ENCODE data around the gene LTO1. TPM values are rescaled to one million over a fixed set of nuclear protein-coding genes. Genes with fewer than 3 reads are reported as not detected.
A peak's percentile ranks its signal among the peaks of the same experiment; 100 is the strongest.

LTO1 gene
- polyA plus RNA-seq, 1 experiment, result 13.7 TPM

- H3K36me3 ChIP-seq (ENCODE audit: control insufficient read depth, insufficient read depth, low read length), result peaks cover 43% of the 10 kb centered on the region
- DNase-seq (ENCODE audit: low read depth), result no peak
- H3K27me3 ChIP-seq (ENCODE audit: control insufficient read depth, insufficient read depth, low read length), result no peaks in the 10 kb centered on the region
- ChIA-PET CTCF (interaction anchor here (0.6 to 7.0 kb wide), 43 partner anchors 10 to 806 kb away, joined by 3 to 82 read pairs (median 4); partner anchors contain the start of gene MYEOV), POLR2A (no interaction called here)
- H3K4me3 ChIP-seq (ENCODE audit: low read depth, low read length), result peak overlapping the region; percentile 87
- TF ChIP-seq CTCF (IDR thresholded peaks at IDR 0.05; ENCODE audit: insufficient read depth, low read depth, low read length), result no peak
Observed at GRCh38 chr11:69643646-69644045, 31.5 kb downstream of the LTO1 start.

GRCh38 chr11:69642913-69643632 lies 32.1 kb downstream of the LTO1 start:
- DNase-seq (ENCODE audit: low read depth), result no peak
- peaks cover 39% of the 10 kb centered on the region for H3K36me3 ChIP-seq (ENCODE audit: control insufficient read depth, insufficient read depth, low read length)
- H3K4me3 ChIP-seq (ENCODE audit: low read depth, low read length), result peak overlapping the region; percentile 87
- TF ChIP-seq CTCF (IDR thresholded peaks at IDR 0.05; ENCODE audit: insufficient read depth, low read depth, low read length), result peak; percentile 73
- H3K27me3 ChIP-seq (ENCODE audit: control insufficient read depth, insufficient read depth, low read length), result no peaks in the 10 kb centered on the region
- POLR2A ChIA-PET, result no interaction called here
- CTCF ChIA-PET, result interaction anchor here (0.7 to 7.0 kb wide), 35 partner anchors 13 to 805 kb away, joined by 3 to 82 read pairs (median 4); partner anchors contain the start of gene MYEOV

GRCh38 chr11:69642549-69642912 lies 32.6 kb downstream of the LTO1 start:
- no peak for TF ChIP-seq CTCF (IDR thresholded peaks at IDR 0.05; ENCODE audit: insufficient read depth, low read depth, low read length)
- no peak for DNase-seq (ENCODE audit: low read depth)
- POLR2A ChIA-PET, result no interaction called here
- peaks cover 34% of the 10 kb centered on the region for H3K36me3 ChIP-seq (ENCODE audit: control insufficient read depth, insufficient read depth, low read length)
- no peaks in the 10 kb centered on the region for H3K27me3 ChIP-seq (ENCODE audit: control insufficient read depth, insufficient read depth, low read length)
- CTCF ChIA-PET, result interaction anchor here (0.7 to 7.0 kb wide), 22 partner anchors 14 to 804 kb away, joined by 3 to 82 read pairs (median 4); partner anchors contain the start of gene MYEOV
- H3K4me3 ChIP-seq (ENCODE audit: low read depth, low read length), result peak overlapping the region; percentile 87

GRCh38 chr11:69641681-69642548 lies 33.2 kb downstream of the LTO1 start:
- Histone ChIP-seq H3K36me3 (ENCODE audit: control insufficient read depth, insufficient read depth, low read length) (peaks cover 29% of the 10 kb centered on the region), H3K27me3 (ENCODE audit: control insufficient read depth, insufficient read depth, low read length) (no peaks in the 10 kb centered on the region), H3K4me3 (ENCODE audit: low read depth, low read length) (peak overlapping the region; percentile 87)
- DNase-seq (ENCODE audit: low read depth), result no peak
- no peak for TF ChIP-seq CTCF (IDR thresholded peaks at IDR 0.05; ENCODE audit: insufficient read depth, low read depth, low read length)
- POLR2A ChIA-PET, result no interaction called here
- CTCF ChIA-PET, result interaction anchor here (0.7 to 7.0 kb wide), 16 partner anchors 18 to 634 kb away, joined by 3 to 82 read pairs (median 4); partner anchors contain the start of gene MYEOV

Measured in BJ (cell line).